Mesendoderm (in vitro differentiated cells): ENCODE measurements around the gene ASXL1.

ENCODE experiments used
- DNase-seq: peaks from one replicate; pipeline ENCODE4 v3.0.0; 2013
- H2AK5ac ChIP-seq: 2 replicates; pipeline ENCODE4 v1.6.1; 2013; ENCODE audit warnings: low read length, inconsistent platforms
- H2BK120ac ChIP-seq: 2 replicates; pipeline ENCODE4 v1.6.1; 2013; ENCODE audit warnings: low read depth, mild to moderate bottlenecking, low read length, moderate library complexity, mixed read lengths
- H2BK15ac ChIP-seq: replicated peaks from 2 replicates; pipeline ENCODE4 v1.6.1; 2013; ENCODE audit warnings: low read depth, mild to moderate bottlenecking, moderate library complexity
- H2BK5ac ChIP-seq: 2 replicates; pipeline ENCODE4 v1.6.1; 2013; ENCODE audit warnings: low read length, inconsistent platforms
- H3K18ac ChIP-seq: 2 replicates; pipeline ENCODE4 v1.6.1; 2013; ENCODE audit warnings: mild to moderate bottlenecking, low read length, mixed read lengths
- H3K23ac ChIP-seq: one replicate; pipeline ENCODE4 v1.6.1; 2013; ENCODE audit warnings: low read length
- H3K27ac ChIP-seq: 2 replicates; pipeline ENCODE4 v1.5.1; 2013; ENCODE audit warnings: low read depth, mild to moderate bottlenecking, inconsistent platforms, low read length, moderate library complexity
- H3K27me3 ChIP-seq: 2 replicates; pipeline ENCODE4 v1.6.1; 2013; ENCODE audit warnings: low read length, control low read depth, mild to moderate bottlenecking, inconsistent platforms; ENCODE audit not compliant: insufficient read depth, poor library complexity
- H3K36me3 ChIP-seq: 2 replicates; pipeline ENCODE4 v1.6.1; 2013; ENCODE audit warnings: low read length, inconsistent platforms; ENCODE audit not compliant: control insufficient read depth, insufficient read depth
- H3K4ac ChIP-seq: one replicate; pipeline ENCODE4 v1.6.1; 2013; ENCODE audit warnings: low read depth, mild to moderate bottlenecking, low read length, moderate library complexity
- H3K4me1 ChIP-seq: 2 replicates; pipeline ENCODE4 v1.6.1; 2013; ENCODE audit warnings: low read depth, low read length, inconsistent platforms; ENCODE audit not compliant: control insufficient read depth
- H3K4me2 ChIP-seq: 2 replicates; pipeline ENCODE4 v1.6.1; 2013; ENCODE audit warnings: low read length
- H3K4me3 ChIP-seq: 2 replicates; pipeline ENCODE4 v1.5.1; 2013; ENCODE audit warnings: mild to moderate bottlenecking, low read length
- H3K56ac ChIP-seq: one replicate; pipeline ENCODE4 v1.6.1; 2013; ENCODE audit warnings: low read length
- H3K79me1 ChIP-seq: 2 replicates; pipeline ENCODE4 v1.6.1; 2013; ENCODE audit warnings: low read length, inconsistent platforms
- H3K79me2 ChIP-seq: 2 replicates; pipeline ENCODE4 v1.6.1; 2013; ENCODE audit warnings: mild to moderate bottlenecking, low read length; ENCODE audit not compliant: control insufficient read depth, insufficient read depth
- H3K9ac ChIP-seq: 2 replicates; pipeline ENCODE4 v1.6.1; 2013; ENCODE audit warnings: low read length, inconsistent platforms
- H4K5ac ChIP-seq: one replicate; pipeline ENCODE4 v1.6.1; 2013; ENCODE audit warnings: low read length
- H4K8ac ChIP-seq: one replicate; pipeline ENCODE4 v1.6.1; 2013; ENCODE audit warnings: low read depth, mild to moderate bottlenecking, control low read depth, low read length, moderate library complexity
- WGBS: extraction: QIAGEN DNeasy Blood & Tissue Kit; methylation state at CpG from one replicate; pipeline ENCODE4 v1.1.7; 2013; ENCODE audit warnings: low lambda C conversion rate, missing lambda C conversion rate; ENCODE audit not compliant: insufficient coverage; ENCODE audit errors: extremely low coverage; 5-methylcytosine and 5-hydroxymethylcytosine counted together

The ASXL1 gene

DNA sequence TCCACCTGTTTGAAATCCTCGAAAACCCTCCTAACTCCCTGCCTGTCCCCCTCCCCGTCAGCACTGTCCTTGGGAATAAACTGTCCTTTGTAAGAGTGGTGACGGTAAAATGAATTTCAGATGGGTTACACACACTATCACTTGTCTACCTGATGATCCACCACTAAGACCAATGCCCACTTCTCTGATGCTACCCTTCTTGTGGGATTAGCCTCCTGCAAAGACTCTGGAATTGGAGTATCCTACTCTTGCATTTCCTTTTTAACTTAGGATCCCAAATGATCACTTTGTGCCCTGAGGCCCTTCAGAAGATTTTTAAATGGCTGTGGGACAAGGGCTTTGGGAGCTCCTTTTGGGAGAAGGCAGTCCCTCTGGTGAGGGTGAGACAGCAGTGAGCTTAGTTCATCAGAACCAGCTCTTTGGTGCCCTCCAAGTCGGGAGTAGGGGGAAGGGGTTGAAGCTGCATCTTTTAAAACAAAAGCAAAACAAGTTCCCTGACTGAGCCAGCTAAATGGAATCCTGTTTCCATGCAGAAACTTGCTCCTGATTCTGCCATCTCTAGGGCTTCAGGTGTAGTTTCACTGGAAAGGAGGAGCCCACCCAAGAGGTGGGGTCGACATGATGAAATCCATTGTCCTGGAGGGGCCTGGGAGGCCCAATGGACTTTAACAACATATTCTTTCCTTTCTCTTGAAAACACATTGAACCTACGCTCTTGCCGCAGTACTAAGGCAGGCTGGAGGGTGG, 86.5 kb downstream of the ASXL1 start:
- Histone ChIP-seq H3K9ac (no peak overlapping the region), H3K56ac (no peak overlapping the region), H3K36me3 (no peaks in the 10 kb centered on the region), H3K4me2 (no peak overlapping the region), H3K18ac (no peak overlapping the region), H3K79me2 (no peaks in the 10 kb centered on the region), H3K79me1 (no peaks in the 10 kb centered on the region), H4K5ac (no peak overlapping the region), H3K27ac (no peak overlapping the region), H3K4me1 (peaks cover 6% of the 10 kb centered on the region), H2BK5ac (no peak overlapping the region), H3K27me3 (no peaks in the 10 kb centered on the region), H3K23ac (no peak overlapping the region), H3K4ac (no peak overlapping the region), H2AK5ac (no peak overlapping the region), H4K8ac (no peak overlapping the region), H2BK15ac (no peak overlapping the region), H3K4me3 (no peak overlapping the region), H2BK120ac (no peak overlapping the region)
- no CpG with 5 or more reads among the region's 7 CpGs for WGBS
- no peak for DNase-seq

DNA sequence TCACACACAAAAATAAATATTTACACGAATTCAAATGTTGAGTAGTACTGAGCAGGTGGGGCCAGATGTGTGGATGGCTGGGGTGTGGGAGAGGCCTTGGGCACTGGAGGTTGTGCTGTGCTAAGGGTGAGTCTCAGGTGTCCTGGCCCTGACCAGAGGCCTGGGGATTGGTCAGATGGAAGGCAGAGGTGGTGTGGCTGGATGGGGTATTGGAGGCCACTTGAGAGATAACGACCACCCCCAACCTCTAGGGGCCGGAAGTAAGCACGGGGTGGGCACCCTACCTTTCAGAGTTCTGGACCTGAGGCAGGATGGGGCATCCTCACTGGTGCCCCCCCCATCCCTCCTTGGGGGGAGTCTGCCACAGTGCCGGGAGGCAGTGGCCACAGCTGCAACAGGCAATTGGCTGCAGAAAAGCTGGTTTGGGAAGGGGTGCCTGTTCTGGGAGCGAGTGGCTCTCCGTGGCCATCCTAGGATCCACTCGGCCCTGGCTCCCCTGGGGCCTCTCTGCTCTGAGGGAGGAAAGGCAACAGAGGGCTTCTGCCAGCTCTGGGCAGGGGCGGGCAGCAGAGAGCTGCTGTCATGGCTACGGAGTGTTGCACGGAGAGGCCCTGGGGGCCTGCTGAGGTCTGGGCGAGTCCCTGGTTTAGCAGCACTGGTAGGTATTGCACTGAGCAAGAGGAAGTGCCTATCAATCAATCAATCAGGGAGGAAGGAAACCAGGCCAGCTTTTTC, 87.6 kb downstream of the ASXL1 start:
- H3K79me2 ChIP-seq = no peaks in the 10 kb centered on the region
- H3K4me1 ChIP-seq = peaks cover 6% of the 10 kb centered on the region
- no peak overlapping the region for H2BK5ac ChIP-seq
- H3K27me3 ChIP-seq = no peaks in the 10 kb centered on the region
- no peak overlapping the region for H2AK5ac ChIP-seq
- H3K56ac ChIP-seq = no peak overlapping the region
- no peak overlapping the region for H4K8ac ChIP-seq
- H2BK120ac ChIP-seq = no peak overlapping the region
- H3K27ac ChIP-seq = no peak overlapping the region
- no peak overlapping the region for H4K5ac ChIP-seq
- no peak overlapping the region for H3K9ac ChIP-seq
- H3K79me1 ChIP-seq = no peaks in the 10 kb centered on the region
- no peak overlapping the region for H3K4me3 ChIP-seq
- no peak overlapping the region for H3K4me2 ChIP-seq
- DNase-seq = peak; percentile 41
- no peak overlapping the region for H3K23ac ChIP-seq
- H2BK15ac ChIP-seq = no peak overlapping the region
- H3K36me3 ChIP-seq = no peaks in the 10 kb centered on the region
- no CpG with 5 or more reads among the region's 12 CpGs for WGBS
- no peak overlapping the region for H3K4ac ChIP-seq
- H3K18ac ChIP-seq = no peak overlapping the region

DNA sequence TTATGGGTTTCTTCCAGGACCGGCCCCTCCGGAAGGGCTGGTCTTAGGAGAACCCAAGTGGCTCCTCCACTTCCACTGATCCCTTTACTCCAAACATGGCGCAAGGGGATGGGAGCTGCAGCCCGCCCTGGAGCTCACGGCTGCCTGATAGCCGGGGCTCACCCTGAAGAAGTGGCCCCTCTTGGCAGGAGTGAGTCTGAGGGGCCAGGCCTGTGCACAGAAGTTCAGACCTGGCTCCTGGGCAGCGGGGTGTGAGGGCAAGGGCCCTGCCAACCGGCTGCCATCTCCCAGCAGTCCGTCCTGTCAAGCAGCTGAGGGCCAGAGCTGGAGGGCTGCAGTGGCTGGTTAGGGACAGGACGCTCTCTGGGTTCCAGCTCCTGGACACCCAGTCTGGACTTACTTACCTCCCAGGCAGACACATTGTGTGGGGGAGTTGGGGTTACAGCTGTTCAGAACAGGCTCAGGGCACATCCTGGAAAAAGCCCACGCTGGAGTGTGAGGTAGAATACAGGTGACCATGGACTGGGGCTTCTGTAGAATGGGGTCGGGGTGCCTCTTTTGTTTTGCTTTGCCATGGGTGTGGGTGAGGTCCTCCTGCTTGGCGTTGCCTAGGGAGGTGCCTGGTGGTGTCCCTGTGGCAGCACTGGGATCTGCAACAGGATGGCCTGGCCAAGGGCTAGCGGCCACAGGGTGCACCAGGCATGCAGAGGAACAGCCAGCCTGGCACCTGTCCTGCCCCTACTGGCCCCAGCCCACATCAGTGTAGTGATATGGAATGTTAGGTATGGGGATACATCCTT, 88.4 kb downstream of the ASXL1 start:
- H3K27me3 ChIP-seq = no peaks in the 10 kb centered on the region
- H2AK5ac ChIP-seq = no peak overlapping the region
- peaks cover 6% of the 10 kb centered on the region for H3K4me1 ChIP-seq
- DNase-seq = no peak
- H3K27ac ChIP-seq = no peak overlapping the region
- no peak overlapping the region for H3K18ac ChIP-seq
- H2BK15ac ChIP-seq = no peak overlapping the region
- H3K56ac ChIP-seq = no peak overlapping the region
- H3K9ac ChIP-seq = no peak overlapping the region
- no peak overlapping the region for H2BK120ac ChIP-seq
- H3K79me2 ChIP-seq = no peaks in the 10 kb centered on the region
- H3K36me3 ChIP-seq = no peaks in the 10 kb centered on the region
- H3K23ac ChIP-seq = no peak overlapping the region
- no CpG with 5 or more reads among the region's 14 CpGs for WGBS
- no peak overlapping the region for H4K5ac ChIP-seq
- no peaks in the 10 kb centered on the region for H3K79me1 ChIP-seq
- H3K4me3 ChIP-seq = no peak overlapping the region
- no peak overlapping the region for H3K4me2 ChIP-seq
- H4K8ac ChIP-seq = no peak overlapping the region
- H2BK5ac ChIP-seq = no peak overlapping the region
- H3K4ac ChIP-seq = no peak overlapping the region

DNA sequence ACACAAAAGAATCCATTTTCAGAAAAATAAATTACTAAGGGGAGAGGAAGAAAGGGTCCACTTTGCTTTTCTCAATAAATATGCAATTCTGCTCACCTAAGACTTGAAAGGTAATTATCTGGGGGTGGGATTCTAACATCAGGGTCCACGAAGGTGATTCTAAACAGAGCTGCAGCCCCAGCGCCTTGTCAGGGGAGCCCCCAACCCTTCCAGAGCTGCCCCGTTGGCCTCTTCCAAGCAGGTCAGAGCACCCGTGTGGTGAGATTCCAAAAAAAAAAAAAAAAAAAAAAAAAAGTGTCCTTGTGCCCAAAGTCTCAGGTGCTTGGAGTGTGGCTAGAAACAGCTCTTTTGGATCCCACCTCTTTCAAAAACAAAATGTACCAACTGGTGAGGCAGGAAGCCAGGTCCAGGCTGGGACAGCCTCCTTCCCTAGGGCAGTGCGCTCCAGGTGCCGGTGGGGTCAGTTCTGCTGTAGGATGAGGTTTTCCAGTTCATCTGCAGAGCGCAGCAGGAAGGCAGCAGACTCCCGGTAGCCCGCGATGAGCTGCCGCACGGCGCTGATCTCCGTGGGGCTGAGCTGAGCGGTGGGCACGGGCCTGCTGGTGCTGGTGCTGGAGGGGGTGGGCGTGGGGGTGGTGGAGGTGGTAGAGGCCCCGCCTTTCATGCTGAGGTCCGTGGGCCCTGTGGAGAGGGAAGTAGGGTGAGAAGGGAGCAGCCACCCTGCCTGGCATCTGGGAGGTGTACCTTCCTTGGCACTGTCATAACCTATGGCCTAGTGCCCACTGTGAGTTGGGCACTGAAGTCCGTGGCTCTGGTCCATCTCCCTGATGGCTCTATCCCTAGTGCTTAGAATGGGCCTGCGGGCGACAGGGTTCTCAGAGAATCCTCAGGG, 89.3 kb downstream of the ASXL1 start:
- H3K36me3 ChIP-seq = no peaks in the 10 kb centered on the region
- no peak overlapping the region for H3K18ac ChIP-seq
- DNase-seq = no peak
- H2BK120ac ChIP-seq = no peak overlapping the region
- no peak overlapping the region for H4K8ac ChIP-seq
- no peak overlapping the region for H3K4ac ChIP-seq
- H2BK15ac ChIP-seq = no peak overlapping the region
- H2AK5ac ChIP-seq = no peak overlapping the region
- H3K27me3 ChIP-seq = no peaks in the 10 kb centered on the region
- H3K4me1 ChIP-seq = peaks cover 6% of the 10 kb centered on the region
- H4K5ac ChIP-seq = no peak overlapping the region
- no CpG with 5 or more reads among the region's 22 CpGs for WGBS
- H3K4me3 ChIP-seq = no peak overlapping the region
- H2BK5ac ChIP-seq = no peak overlapping the region
- no peak overlapping the region for H3K56ac ChIP-seq
- no peak overlapping the region for H3K27ac ChIP-seq
- H3K23ac ChIP-seq = no peak overlapping the region
- H3K79me2 ChIP-seq = no peaks in the 10 kb centered on the region
- H3K79me1 ChIP-seq = no peaks in the 10 kb centered on the region
- no peak overlapping the region for H3K4me2 ChIP-seq
- H3K9ac ChIP-seq = no peak overlapping the region

DNA sequence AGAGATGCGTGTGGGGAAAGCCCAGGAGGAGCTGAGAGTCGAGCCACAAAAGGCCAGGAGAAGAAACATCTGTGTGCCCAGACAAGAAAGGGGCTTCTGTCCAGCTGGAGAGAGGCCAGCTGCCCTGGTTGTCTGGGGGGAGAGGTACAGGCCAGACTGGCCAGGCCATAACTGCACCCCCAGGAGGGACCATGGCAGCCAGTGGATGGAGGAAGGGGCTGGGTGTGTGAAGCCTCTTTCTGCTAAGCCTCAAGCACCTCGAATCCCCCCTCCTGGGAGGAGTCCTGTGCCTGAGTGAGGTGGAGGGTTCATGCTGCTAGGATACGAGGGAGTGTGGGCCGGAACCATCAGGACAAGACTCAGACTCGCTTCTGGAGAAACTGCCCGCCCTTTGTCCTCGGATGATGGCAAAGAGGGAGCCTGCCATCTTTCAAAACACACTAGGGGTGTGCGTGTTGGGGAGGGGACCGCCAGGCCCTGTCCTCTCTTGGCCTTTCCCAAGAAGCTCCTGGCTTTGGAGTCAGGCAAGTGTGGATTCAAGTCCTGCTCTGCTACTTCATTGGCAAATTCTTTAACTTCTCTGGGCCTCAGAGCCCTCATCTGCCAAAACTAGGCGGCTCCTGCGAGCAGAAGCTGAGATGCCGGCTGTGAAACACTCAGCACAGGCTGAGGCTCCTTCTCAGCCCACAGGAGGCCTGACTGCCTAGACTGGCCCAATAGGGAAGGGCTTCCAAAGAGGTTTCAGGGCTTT, 90.3 kb downstream of the ASXL1 start:
- Histone ChIP-seq H3K4ac (no peak overlapping the region), H2BK120ac (no peak overlapping the region), H3K27me3 (no peaks in the 10 kb centered on the region), H4K8ac (no peak overlapping the region), H2AK5ac (no peak overlapping the region), H3K18ac (no peak overlapping the region), H3K79me1 (no peaks in the 10 kb centered on the region), H3K36me3 (no peaks in the 10 kb centered on the region), H3K23ac (no peak overlapping the region), H4K5ac (no peak overlapping the region), H2BK15ac (no peak overlapping the region), H3K27ac (no peak overlapping the region), H3K4me1 (peaks cover 6% of the 10 kb centered on the region), H3K56ac (no peak overlapping the region), H3K9ac (no peak overlapping the region), H3K4me3 (no peak overlapping the region), H3K4me2 (no peak overlapping the region), H3K79me2 (no peaks in the 10 kb centered on the region), H2BK5ac (no peak overlapping the region)
- no peak for DNase-seq
- WGBS = no CpG with 5 or more reads among the region's 13 CpGs
